LNCAP (cell line): ENCODE results near the gene EPOP.

Source experiments
- CTCF ChIP-seq: fragments of 450-650 bp; IDR thresholded peaks from 2 replicates; pipeline ENCODE4 v1.5.1; 2017; ENCODE audit warnings: mild to moderate bottlenecking

EPOP gene

DNA sequence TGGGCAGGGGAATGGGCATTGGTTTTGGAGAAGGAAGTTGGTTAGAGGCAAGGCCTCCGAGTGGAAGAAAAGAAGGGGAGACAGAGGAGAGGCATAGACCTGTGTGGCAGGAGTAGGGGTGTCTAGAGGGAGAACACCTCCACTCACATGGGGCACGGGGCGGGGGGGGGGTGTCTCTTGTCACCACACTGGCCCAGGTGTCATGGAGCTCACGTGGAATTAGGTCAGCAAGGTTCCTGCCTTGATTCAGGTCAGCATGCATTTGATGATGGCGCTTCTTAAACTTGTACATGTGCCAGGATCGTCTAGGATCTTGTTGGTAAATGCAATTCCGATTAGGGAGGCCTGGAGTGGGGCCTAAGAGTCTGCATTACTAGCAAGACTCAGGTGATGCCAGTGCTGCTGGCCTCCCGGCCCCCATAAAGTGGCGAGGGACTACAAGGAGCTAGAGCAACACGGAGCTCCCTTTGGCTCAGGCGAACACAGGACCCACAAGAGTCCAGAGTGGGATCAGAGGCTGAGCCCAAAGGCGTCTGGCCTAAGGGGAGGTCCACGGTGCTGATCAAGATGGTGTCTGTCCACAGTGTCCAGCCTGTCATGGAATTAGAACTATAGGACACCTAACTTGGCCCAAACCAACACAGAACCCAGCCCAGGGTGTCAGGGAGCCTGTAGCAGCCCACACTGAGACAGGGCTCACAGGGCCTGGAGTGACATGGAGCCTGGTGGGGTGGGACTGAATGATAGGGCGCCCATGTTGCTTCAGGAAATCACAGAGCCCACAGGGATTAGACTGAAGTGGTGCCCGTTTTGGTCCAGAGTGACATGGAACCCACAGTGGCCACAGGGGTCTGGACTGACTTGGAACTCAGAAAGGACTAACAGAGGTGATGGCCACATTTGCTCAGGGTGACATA is 16.7 kb downstream of the EPOP start:
- no peak for TF ChIP-seq CTCF

DNA sequence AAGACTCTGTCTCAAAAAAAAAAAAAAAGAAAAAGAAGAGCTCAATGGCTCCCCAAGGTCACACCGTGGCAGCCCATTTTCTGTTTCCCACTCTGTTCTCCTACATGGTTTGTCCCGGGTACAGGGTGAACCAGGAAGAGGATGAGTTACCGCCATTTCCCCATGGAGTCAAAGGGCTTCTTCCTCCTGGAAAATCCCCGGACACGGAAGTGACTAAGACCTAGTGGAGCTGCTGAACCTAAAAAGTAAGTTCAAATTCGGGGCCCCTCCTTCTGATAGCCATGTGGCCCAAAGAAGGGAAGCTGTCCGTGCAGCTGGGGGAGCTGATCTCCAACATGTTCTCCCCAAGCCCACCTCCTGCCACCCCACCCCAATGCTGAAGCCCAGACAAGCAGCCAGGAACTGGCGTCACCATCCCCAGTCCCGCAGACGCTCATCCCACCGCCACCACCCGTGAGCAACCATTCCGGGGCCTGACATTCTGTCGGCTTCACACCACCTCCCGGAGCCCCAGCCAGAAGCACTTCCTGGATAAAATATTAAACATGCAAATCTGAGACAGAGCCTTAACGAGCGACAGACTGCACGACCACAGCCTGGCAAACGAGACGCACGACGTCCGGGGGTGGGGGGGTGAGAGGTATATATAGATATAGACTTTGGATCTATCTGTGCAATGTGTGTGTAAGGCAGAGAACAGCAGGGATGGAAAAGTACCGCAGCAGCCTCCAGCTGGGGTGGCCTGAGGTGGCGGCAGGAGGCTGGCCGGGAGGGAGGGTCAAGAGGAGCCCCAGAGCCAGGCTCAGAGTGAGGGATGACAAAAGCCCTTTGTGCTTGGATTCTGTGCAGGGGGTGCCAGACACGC is 17.6 kb downstream of the EPOP start:
- TF ChIP-seq CTCF: no peak

GRCh38 chr17:38654411-38655398 is 20.1 kb downstream of the EPOP start:
- no peak for TF ChIP-seq CTCF

DNA sequence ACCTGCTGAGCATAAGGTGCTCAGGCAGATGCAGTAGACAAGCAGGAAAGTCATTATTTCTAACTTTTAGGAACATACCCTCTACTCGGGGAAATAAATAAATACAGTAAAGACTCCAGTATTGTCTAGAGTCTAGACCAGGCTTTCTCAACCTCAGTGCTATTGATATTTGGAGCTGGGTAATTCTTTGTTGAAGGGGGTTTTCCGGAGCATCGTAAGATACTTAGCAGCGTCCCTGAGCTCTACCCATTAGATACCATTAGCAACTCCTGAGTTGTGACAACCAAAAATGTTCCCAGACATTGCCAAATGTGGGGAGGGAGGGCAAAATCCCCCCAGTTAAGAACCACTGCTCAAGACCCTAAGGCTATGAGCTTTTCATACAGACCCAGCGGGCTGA is 21.1 kb downstream of the EPOP start:
- no peak for TF ChIP-seq CTCF

DNA sequence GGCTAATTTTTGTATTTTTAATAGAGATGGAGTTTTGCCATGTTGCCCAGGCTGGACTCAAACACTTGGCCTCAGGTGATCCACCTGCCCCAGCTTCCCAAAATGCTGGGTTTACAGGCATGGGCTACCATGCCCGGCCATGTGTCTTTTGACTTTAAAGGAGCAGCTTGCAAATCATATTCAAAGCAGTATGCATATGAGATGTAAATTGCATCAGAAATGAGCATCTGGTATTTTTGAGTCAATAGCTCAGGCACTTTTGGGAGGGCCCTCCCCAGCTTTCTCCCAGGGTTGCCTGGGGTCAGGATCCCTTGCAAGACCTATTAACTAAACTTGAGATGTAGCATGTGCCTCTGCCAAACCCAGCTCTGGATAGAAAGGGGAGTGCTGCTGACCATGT is 21.5 kb downstream of the EPOP start:
- TF ChIP-seq CTCF: no peak

GRCh38 chr17:38637951-38638350 is 36.8 kb downstream of the EPOP start:
- TF ChIP-seq CTCF: no peak

- no peak for TF ChIP-seq CTCF
Measured at GRCh38 chr17:38636054-38636453, 38.7 kb downstream of the EPOP start.
